Adrenal gland (tissue), 5 donors: Measurements from ENCODE around the gene AMBP.

ENCODE experiments used
- POLR2A ChIP-seq, 2 donors: fragments of 450-650 bp; IDR thresholded peaks; one replicate each; pipeline ENCODE4 v1.6.1; 2017; ENCODE audit warnings: antibody characterized with exemption in 2 of 2, mild to moderate bottlenecking in 2 of 2, moderate library complexity in 1 of 2
- TF ChIP-seq, protein P1 (sequence below), 6 experiments: fragments of 450-650 bp in 4 of 6; fragments of 200-600 bp in 2 of 6; sonication (generic) in 1 of 6; IDR thresholded peaks; 1 replicate in 5 of 6; 2 replicates in 1 of 6; pipeline versions ENCODE4 v1.5.1 to v1.8.0; 2016 to 2021; ENCODE audit warnings: antibody characterized with exemption in 6 of 6, mild to moderate bottlenecking in 2 of 6, moderate library complexity in 1 of 6
- donor health status: DM: no; HTN: no; CAD: no.

DNA sequence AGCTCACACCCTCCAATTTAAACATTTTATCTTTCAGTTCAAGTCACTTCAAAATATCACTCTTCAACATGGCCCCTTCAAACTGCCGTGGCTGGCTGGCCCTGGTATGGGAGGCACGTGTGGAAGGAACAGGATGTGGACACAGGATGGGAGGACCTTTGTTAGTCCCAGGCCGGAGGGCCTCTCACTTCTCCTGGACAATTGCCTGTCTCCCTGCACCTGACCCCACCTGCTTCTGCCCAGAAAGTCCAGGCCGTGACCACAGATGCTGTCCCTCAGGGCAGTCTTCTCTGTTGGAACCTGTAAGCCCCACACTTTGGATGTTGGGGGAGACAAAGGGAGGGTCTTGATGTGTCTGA lies 19.4 kb downstream of the AMBP start:
- TF ChIP-seq, protein P1, sequence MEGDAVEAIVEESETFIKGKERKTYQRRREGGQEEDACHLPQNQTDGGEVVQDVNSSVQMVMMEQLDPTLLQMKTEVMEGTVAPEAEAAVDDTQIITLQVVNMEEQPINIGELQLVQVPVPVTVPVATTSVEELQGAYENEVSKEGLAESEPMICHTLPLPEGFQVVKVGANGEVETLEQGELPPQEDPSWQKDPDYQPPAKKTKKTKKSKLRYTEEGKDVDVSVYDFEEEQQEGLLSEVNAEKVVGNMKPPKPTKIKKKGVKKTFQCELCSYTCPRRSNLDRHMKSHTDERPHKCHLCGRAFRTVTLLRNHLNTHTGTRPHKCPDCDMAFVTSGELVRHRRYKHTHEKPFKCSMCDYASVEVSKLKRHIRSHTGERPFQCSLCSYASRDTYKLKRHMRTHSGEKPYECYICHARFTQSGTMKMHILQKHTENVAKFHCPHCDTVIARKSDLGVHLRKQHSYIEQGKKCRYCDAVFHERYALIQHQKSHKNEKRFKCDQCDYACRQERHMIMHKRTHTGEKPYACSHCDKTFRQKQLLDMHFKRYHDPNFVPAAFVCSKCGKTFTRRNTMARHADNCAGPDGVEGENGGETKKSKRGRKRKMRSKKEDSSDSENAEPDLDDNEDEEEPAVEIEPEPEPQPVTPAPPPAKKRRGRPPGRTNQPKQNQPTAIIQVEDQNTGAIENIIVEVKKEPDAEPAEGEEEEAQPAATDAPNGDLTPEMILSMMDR (IDR thresholded peaks at IDR 0.05) = no peak
- TF ChIP-seq POLR2A (IDR thresholded peaks at IDR 0.05) = no peak
